Daoy (cell line): ENCODE measurements around the gene ACTR1B. TPM values are rescaled to one million over a fixed set of nuclear protein-coding genes. Genes with fewer than 3 reads are reported as not detected.
"Not testable (repeated sequence)": the region's sequence is repeated elsewhere in the genome, so short reads cannot be mapped to it uniquely, and the experiment has no call there.

Source experiments
- DNase-seq: peaks from one replicate; pipeline ENCODE4 v3.0.0-alpha.2; 2015; ENCODE audit warnings: low read depth
- total RNA-seq: library from RNA; depleted of rRNA; stranded (reverse); fragments of >200 nt; shearing (Covaris generic); gene quantifications from 2 replicates; pipeline ENCODE4 v1.2.3, GENCODE V29; 2014; rRNA removed

ACTR1B gene
- total RNA-seq, 1 experiment from 2014 or later, result 25.8 TPM

- DNase-seq, result not testable (repeated sequence)
Measured at GRCh38 chr2:97615746-97616145, 48.1 kb downstream of the ACTR1B start.

GRCh38 chr2:97611895-97612294 lies 51.9 kb downstream of the ACTR1B start:
- not testable (repeated sequence) for DNase-seq

GRCh38 chr2:97608745-97609144 lies 55.1 kb downstream of the ACTR1B start:
- not testable (repeated sequence) for DNase-seq

Other genes with a start within 250 kb of the ACTR1B start
- 6.1 and 8.6 TPM in 2 replicates for gene ANKRD36B, start 74.2 kb downstream of the ACTR1B start, total RNA-seq
- 318 and 380 TPM in 2 replicates for gene COX5B, start 18.0 kb downstream of the ACTR1B start, total RNA-seq
- 0.24 and 4.9 TPM in 2 replicates for gene C2orf92, start 5.7 kb upstream of the ACTR1B start, total RNA-seq
- 0.33 and 0.46 TPM in 2 replicates for gene ZAP70, start 49.5 kb upstream of the ACTR1B start, total RNA-seq